HG03469 (cell line): ENCODE results near the gene ELFN2.

Experiments
- ATAC-seq: cut with Tn5 transposase; IDR thresholded peaks from one replicate; pipeline ENCODE4 v1.9.1; 2021; ENCODE audit warnings: mild to moderate bottlenecking, moderate library complexity, moderate number of reproducible peaks; ENCODE audit not compliant: unreplicated experiment

ELFN2 gene

GRCh38 chr22:37428649-37429586 lies 1.6 kb upstream of the ELFN2 start:
- no peak for ATAC-seq

- no peak for ATAC-seq
These were observed 694 bp upstream of the ELFN2 start for GRCh38 chr22:37427711-37428635.

GRCh38 chr22:37426706-37427134 lies 559 bp downstream of the ELFN2 start:
- no peak for ATAC-seq

GRCh38 chr22:37425800-37426705 lies 1.2 kb downstream of the ELFN2 start:
- ATAC-seq, result no peak

- no peak for ATAC-seq
These were observed 1.9 kb downstream of the ELFN2 start for GRCh38 chr22:37425369-37425768.

- ATAC-seq, result no peak
These were observed 4.0 kb downstream of the ELFN2 start for GRCh38 chr22:37423283-37423682.

GRCh38 chr22:37421468-37421877 lies 5.8 kb downstream of the ELFN2 start:
- ATAC-seq, result no peak

- no peak for ATAC-seq
These were observed 6.4 kb downstream of the ELFN2 start for GRCh38 chr22:37420686-37421467.

- no peak for ATAC-seq
These were observed 7.2 kb downstream of the ELFN2 start for GRCh38 chr22:37419969-37420685.

- no peak for ATAC-seq
These were observed 7.8 kb downstream of the ELFN2 start for GRCh38 chr22:37419370-37419968.

- no peak for ATAC-seq
These were observed 8.5 kb downstream of the ELFN2 start for GRCh38 chr22:37418627-37419369.

- ATAC-seq, result no peak
These were observed 9.5 kb downstream of the ELFN2 start for GRCh38 chr22:37417677-37418348.

- ATAC-seq, result no peak
These were observed 10.0 kb downstream of the ELFN2 start for GRCh38 chr22:37417264-37417663.

- ATAC-seq, result no peak
These were observed 10.5 kb downstream of the ELFN2 start for GRCh38 chr22:37416827-37417226.

- no peak for ATAC-seq
These were observed 10.9 kb downstream of the ELFN2 start for GRCh38 chr22:37416389-37416788.

GRCh38 chr22:37415210-37415609 lies 12.1 kb downstream of the ELFN2 start:
- no peak for ATAC-seq

GRCh38 chr22:37414288-37414687 lies 13.0 kb downstream of the ELFN2 start:
- no peak for ATAC-seq
